ENCODE data around the gene ACTMAP. TPM values are rescaled to one million over a fixed set of nuclear protein-coding genes. Genes with fewer than 3 reads are reported as not detected.

Gene ACTMAP
- polyA plus RNA-seq, 1 of the 3 experiments (the other 2 are of a cell fraction) = 6.4 TPM

GRCh38 chr19:40693150-40693788 lies 57.0 kb downstream of the ACTMAP start:
- no peak for TF ChIP-seq USF2 (IDR thresholded peaks at IDR 0.05; ENCODE audit: borderline replicate concordance, low read depth, low read length)
- no peak for TF ChIP-seq GABPA (IDR thresholded peaks at IDR 0.05; ENCODE audit: low read depth)
- TF ChIP-seq EZH2phosphoT487 (IDR thresholded peaks at IDR 0.05; ENCODE audit: borderline replicate concordance, low read depth) = no peak
- no peak for TF ChIP-seq TAF1 (IDR thresholded peaks at IDR 0.05; ENCODE audit: borderline replicate concordance, low read depth, low read length)
- TF ChIP-seq MXI1 (IDR thresholded peaks at IDR 0.05; ENCODE audit: low read depth, low read length) = no peak
- TF ChIP-seq JUND (IDR thresholded peaks at IDR 0.05) = no peak
- no peak for TF ChIP-seq MEF2A (IDR thresholded peaks at IDR 0.05; ENCODE audit: borderline replicate concordance, low read depth)
- no peak for TF ChIP-seq EP300 (IDR thresholded peaks at IDR 0.05; ENCODE audit: borderline replicate concordance in 1 of 2, low read depth in 1 of 2, low read length in 1 of 2)
- no peaks in the 10 kb centered on the region for H3K9me2 ChIP-seq
- WGBS (ENCODE audit: low lambda C conversion rate) = 92% methylated on average over 8 of the region's 11 CpGs
- peaks cover 6% of the 10 kb centered on the region for H3F3A ChIP-seq (replicated peaks; ENCODE audit: insufficient read depth)
- no peak overlapping the region for H3K9ac ChIP-seq
- H3K79me2 ChIP-seq (ENCODE audit: insufficient read depth) = peaks cover 21% of the 10 kb centered on the region
- CTCF ChIA-PET = no interaction called here
- peaks cover 11% of the 10 kb centered on the region for H4K20me1 ChIP-seq (ENCODE audit: insufficient read depth)
- H3K27ac ChIP-seq (ENCODE audit: low read depth in 2 of 2, low read length in 1 of 2) = no peak overlapping the region; a peak in 1 of 4 replicates
- no peaks in the 10 kb centered on the region for H3K27me3 ChIP-seq (ENCODE audit: insufficient read depth)
- peaks cover 2 to 24% of the 10 kb centered on the region in 2 experiments for H3K36me3 ChIP-seq (replicated peaks in 1 of 2; ENCODE audit: control insufficient read depth in 1 of 2, insufficient read depth in 2 of 2, low read length in 1 of 2)
- H3K4me3 ChIP-seq (ENCODE audit: low read depth in 2 of 2, low read length in 1 of 2) = no peak overlapping the region
- no peak overlapping the region for H3K4me2 ChIP-seq
- peaks cover 9 to 22% of the 10 kb centered on the region in 2 experiments; a peak in 2 of 4 replicates for H3K4me1 ChIP-seq (ENCODE audit: control insufficient read depth in 1 of 2, insufficient read depth in 2 of 2, low read depth in 1 of 2, low read length in 1 of 2)
- DNase-seq = no peak
- no peaks in the 10 kb centered on the region for H3K9me3 ChIP-seq
- POLR2A ChIA-PET = no interaction called here
- no peak overlapping the region for H2AFZ ChIP-seq (ENCODE audit: low read depth)

GRCh38 chr19:40692212-40692551 lies 58.1 kb downstream of the ACTMAP start:
- H4K20me1 ChIP-seq (ENCODE audit: insufficient read depth) = peaks cover 22% of the 10 kb centered on the region
- peak overlapping the region in 1 of 2 experiments; percentile 88; a peak in 1 of 4 replicates for H3K27ac ChIP-seq (ENCODE audit: low read depth in 2 of 2, low read length in 1 of 2)
- no peak overlapping the region for H3K9ac ChIP-seq
- no peak overlapping the region for H2AFZ ChIP-seq (ENCODE audit: low read depth)
- H3K79me2 ChIP-seq (ENCODE audit: insufficient read depth) = peaks cover 32% of the 10 kb centered on the region
- no peak overlapping the region for H3K4me3 ChIP-seq (ENCODE audit: low read depth in 2 of 2, low read length in 1 of 2)
- H3K36me3 ChIP-seq (replicated peaks in 1 of 2; ENCODE audit: control insufficient read depth in 1 of 2, insufficient read depth in 2 of 2, low read length in 1 of 2) = peaks cover 0 to 24% of the 10 kb centered on the region in 2 experiments
- H3K9me3 ChIP-seq = no peaks in the 10 kb centered on the region
- peaks cover 9 to 28% of the 10 kb centered on the region in 2 experiments; a peak in 2 of 4 replicates for H3K4me1 ChIP-seq (ENCODE audit: control insufficient read depth in 1 of 2, insufficient read depth in 2 of 2, low read depth in 1 of 2, low read length in 1 of 2)
- H3K9me2 ChIP-seq = no peaks in the 10 kb centered on the region
- CTCF ChIA-PET = interaction anchor here (1.3 kb wide), 1 partner anchor 57 kb away, joined by 6 read pairs; no protein-coding TSS in a partner anchor
- H3K27me3 ChIP-seq (ENCODE audit: insufficient read depth) = no peaks in the 10 kb centered on the region
- 95% methylated on average over 12 of the region's 14 CpGs for WGBS (ENCODE audit: low lambda C conversion rate)
- POLR2A ChIA-PET = interaction anchor here (2.1 kb wide), 1 partner anchor 29 kb away, joined by 15 read pairs; no protein-coding TSS in a partner anchor
- H3K4me2 ChIP-seq = no peak overlapping the region
- DNase-seq = no peak
- TF ChIP-seq MEF2A (IDR thresholded peaks at IDR 0.05; ENCODE audit: borderline replicate concordance, low read depth) (no peak), RXRA (IDR thresholded peaks at IDR 0.05; ENCODE audit: borderline replicate concordance, low read depth) (no peak), RFX5 (IDR thresholded peaks at IDR 0.05; ENCODE audit: low read length) (no peak), RCOR1 (IDR thresholded peaks at IDR 0.05; ENCODE audit: low read length) (no peak), POLR2AphosphoS5 (IDR thresholded peaks at IDR 0.05; ENCODE audit: low read depth, low read length) (no peak), SIN3A (IDR thresholded peaks at IDR 0.05; ENCODE audit: borderline replicate concordance, low read depth, low read length) (no peak), FOSL2 (IDR thresholded peaks at IDR 0.05; ENCODE audit: borderline replicate concordance, low read depth) (no peak), EP300 (IDR thresholded peaks at IDR 0.05; ENCODE audit: borderline replicate concordance in 1 of 2, low read depth in 1 of 2, low read length in 1 of 2) (no peak), PBX3 (IDR thresholded peaks at IDR 0.05) (no peak), ELF1 (IDR thresholded peaks at IDR 0.05) (no peak), TEAD4 (IDR thresholded peaks at IDR 0.05; ENCODE audit: borderline replicate concordance, insufficient read depth) (no peak), EZH2phosphoT487 (IDR thresholded peaks at IDR 0.05; ENCODE audit: borderline replicate concordance, low read depth) (no peak), GABPA (IDR thresholded peaks at IDR 0.05; ENCODE audit: low read depth) (no peak), TAF1 (IDR thresholded peaks at IDR 0.05; ENCODE audit: borderline replicate concordance, low read depth, low read length) (no peak)
- peaks cover 6% of the 10 kb centered on the region for H3F3A ChIP-seq (replicated peaks; ENCODE audit: insufficient read depth)

Data from SK-N-SH (cell line).